DLD1 (cell line): ENCODE data around the gene OTULINL.

Source experiments
- in situ Hi-C: cut with HindIII; loops from 2 replicates; pipeline ENCODE4 v1.10.0; 2017; ENCODE audit warnings: low sequenced_read_pairs

OTULINL gene

DNA sequence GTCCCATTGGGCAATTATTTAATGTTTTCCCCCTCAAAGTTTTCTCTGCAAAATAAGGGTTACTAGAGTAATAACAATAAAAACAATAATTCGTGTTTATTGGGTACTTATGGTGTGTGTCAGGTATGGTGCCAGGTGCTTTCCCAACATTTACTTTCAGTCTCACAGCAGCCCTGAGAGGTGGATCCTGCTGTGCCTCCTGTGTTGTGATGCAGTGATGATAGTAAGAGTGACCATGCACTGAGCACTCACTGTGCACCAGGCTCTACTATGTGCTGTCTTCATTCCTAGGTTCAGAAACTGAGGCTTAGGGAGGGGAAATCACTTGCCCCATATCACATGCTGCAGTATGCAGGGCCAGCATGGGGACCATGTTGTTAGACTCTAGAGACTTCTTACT lies 15.5 kb downstream of the OTULINL start:
- in situ Hi-C loops: no loop called here

DNA sequence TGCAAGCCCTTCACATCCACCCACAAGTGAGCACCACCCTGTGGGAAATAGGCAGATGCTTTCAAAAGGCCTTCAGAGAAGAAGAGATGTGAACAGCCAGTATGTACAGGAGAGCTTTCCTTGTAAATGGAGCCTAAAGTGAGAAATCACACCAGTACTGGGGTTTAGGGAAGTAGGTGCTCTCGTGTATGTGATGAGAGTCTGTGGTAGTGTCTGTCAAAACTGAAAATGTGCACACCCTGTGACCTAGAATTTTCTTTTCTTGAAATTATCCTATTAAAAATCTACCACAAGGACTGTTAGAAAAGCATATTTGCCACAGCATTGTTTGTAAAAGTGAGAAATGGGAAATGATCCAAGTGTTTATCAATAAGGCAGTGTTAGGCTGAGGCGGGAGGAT lies 16.6 kb downstream of the OTULINL start:
- in situ Hi-C loops: no loop called here

DNA sequence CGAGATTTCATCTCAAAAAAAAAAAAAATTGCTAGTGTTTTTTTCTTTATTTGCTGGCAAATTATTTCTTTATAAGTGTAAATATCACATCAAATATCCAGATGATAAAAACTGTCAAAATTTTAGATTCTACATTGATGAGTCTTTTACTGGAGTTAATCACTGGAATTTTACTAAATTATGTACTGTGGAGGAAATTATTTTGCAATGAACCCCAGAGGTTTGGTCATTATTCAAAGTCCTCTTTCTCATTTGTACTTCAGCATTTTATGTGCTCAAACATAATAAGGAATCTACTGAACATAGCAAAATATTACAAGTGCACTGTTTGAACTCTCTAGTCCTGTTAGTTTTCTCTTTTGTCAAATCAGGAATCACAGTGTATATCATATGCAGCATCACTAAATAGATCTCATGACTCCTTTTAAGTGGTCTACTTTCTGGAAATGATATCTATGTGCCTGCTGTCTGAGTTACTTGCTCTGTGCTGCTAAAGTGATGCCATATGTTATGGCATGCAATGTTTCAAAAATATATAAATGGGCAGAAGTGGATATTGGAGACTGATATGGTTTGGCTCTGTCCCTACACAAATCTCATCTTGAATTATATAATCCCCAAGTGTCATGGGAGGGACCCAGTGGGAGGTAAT lies 18.0 kb downstream of the OTULINL start:
- in situ Hi-C loops: no loop called here

DNA sequence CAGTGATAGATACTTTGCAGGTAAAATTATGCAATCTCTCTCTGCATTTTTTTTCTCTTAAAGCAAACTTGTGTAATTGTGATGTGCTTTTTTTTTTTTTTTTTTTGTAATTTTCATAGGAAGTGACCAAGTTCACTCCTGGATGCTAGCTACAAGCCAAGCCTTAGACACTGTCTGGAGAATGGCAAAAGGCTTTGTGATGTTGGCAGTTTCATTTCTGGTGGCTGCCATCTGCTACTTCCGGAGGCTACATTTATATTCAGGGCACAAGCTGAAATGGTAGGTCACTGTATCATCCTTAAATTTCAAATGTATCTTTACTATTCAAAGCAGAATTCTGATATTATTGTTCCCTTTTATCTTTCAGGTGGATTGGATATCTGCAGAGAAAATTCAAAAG lies 19.3 kb downstream of the OTULINL start:
- in situ Hi-C loops: no loop called here

DNA sequence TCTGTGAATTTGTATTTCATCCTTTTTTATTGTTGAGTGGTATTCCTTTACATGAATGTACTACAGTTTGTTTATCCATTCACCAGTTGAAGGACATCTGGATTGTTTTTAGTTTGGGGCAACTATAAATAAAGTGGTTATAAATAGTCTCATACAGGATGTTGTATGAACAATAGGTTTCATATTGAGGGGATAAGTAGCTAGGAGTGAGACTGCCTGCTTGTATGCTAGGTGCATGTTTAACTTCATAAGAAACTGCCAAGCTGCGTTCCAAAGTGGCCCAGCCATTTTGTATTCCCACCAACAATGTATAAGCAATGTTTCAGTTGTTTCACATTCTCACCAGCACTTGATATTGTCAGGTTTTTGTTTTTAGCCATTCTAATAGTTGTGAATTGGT lies 21.5 kb downstream of the OTULINL start:
- in situ Hi-C loops: no loop called here

DNA sequence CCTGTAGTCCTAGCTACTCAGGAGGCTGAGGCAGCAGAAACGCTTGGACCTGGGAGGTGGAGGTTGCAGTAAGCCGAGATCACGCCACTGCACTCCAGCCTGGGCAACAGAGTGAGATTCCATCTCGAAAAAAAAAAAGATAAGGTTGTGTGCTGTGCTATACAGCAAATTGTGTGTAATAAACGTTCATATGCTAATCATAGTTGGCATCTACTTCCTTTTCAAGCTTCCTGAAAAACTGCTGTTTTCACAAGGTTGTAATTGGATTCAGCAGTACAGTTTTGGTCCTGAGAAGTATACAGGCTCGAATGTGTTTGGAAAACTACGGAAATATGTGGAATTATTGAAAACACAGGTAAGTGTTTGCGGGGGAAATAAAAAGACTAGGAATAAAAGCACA lies 25.5 kb downstream of the OTULINL start:
- in situ Hi-C loops: no loop called here

DNA sequence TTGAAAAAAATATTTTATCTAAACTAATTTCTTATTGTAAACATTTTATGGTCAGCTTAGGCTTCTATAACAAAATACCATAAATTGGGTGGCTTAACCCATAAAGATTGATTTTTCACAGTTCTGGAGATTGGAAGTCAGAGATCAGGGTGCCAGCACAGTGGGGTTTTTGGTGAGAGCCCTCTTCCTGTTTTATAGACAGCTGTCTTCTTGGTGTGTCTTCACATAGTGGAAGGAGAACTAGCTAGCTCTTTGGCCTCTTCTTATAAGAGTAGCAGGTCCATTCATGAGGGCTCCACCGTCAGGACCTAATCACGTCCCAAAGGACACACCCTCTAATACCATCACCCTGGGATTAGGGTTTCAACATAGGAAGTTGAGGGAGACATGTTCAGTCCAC lies 26.6 kb downstream of the OTULINL start:
- in situ Hi-C loops: no loop called here

DNA sequence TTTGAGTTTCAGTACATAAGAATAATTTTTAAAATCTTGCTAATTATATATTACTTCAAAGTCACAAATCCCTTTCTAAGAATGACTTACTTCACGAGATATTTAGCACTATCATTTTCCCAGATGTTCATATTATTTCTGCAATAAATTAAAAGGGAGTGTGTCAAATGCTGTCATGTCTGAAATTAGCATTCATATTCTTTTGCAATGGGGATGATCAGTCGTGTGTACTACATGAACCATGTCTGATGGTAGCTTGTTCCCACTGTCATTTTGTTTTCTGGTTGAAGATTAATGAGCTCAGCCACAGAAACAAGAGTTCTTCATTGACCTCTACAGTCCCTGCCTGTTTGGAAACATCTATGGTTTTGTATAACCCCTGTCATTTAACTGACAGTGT lies 30.1 kb downstream of the OTULINL start:
- in situ Hi-C loops: no loop called here

DNA sequence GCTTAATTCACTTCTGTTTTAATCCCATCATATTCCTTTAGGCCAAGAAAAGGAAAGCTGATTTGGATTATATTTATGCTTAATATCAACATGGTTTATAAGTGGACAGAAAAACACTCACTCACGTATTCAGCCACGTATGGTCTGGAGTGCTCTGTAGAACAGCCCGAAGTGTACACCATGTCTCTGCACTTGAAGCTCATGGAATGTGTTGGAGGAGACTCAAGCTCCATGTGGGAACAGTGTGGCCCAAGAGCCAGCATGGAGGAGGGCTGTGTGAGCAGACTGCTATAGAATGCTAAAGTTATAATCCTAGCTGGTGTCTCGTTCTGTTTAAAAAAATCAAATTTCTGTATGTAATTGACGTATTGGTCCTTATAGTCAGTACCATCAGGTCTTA lies 32.9 kb downstream of the OTULINL start:
- in situ Hi-C loops: no loop called here

DNA sequence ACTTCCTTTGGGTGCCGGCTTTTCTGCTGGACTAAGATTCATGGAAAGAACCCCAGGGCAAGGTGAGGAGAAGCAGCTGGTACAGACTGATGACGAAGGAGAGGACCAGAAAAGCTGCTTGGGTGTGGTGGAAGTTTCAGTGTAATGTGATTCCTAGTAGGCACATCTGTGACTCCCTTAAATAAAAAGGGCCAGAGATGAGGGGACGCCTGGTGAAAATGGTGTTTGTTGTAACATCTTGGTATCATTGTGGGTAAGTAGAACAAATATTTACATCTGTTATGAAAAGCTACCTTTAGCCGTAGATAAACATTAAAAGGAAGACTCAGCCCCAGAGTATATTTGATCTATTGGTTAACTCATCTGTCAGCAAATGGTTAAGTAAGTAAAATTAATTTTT lies 33.8 kb downstream of the OTULINL start:
- in situ Hi-C loops: no loop called here

DNA sequence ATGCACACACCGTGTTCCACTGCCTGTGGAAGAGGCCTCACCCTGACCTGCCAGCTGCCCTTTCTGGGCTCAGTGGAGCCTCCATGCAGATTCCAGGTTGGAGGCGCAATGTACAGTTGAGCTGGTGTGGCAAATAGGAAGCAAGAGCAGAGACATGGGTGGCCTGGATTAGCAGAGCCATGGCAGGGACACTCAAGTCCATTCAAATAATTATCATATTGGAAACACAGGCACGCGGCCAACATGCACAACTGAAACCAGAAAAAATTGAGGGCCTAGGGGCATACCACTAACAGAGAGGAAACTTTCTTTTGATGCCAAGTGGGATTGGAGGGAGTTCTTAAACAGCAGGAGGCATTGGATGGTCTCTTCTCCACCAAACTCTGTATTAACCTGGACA lies 35.8 kb downstream of the OTULINL start:
- in situ Hi-C loops: no loop called here

DNA sequence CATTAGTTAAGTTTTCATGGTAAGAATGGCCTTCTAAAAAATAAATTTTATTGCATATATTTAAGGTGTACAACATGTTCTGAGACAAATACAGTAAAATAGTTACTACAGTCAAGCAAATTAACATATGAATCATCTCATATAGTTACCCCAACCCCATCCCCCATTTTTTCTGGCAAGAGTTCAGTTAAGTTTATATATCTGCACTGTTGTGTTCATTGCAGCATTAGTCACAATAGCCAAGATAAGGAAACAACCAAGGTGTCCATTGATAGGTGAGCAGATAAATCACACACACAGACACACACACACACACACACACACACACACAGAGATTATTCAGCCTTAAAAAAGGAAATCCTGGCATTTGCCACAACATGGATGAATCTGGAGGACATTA lies 45.7 kb downstream of the OTULINL start:
- in situ Hi-C loops: loop anchor here (25.0 kb wide), 1 partner anchor 265 kb away; no protein-coding TSS in a partner anchor

DNA sequence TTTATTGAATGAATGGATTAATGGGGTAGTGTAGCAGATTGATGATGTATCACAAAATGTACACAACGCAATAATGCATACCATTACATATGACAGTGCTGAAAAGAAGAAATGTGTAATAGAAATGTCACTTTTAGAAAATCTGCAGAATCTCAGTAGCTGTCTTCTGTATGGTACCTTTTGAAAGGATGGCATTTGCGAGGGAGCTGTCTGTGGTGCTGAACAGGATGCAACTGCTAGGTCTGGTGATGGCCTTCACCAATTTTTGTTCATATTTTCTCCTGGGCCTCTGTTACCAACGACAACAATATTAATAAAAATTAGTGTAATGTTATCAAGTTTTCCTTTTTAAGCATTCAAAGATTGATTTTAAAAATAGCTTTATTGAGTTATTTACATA lies 46.8 kb downstream of the OTULINL start:
- in situ Hi-C loops: loop anchor here (25.0 kb wide), 1 partner anchor 266 kb away; no protein-coding TSS in a partner anchor

DNA sequence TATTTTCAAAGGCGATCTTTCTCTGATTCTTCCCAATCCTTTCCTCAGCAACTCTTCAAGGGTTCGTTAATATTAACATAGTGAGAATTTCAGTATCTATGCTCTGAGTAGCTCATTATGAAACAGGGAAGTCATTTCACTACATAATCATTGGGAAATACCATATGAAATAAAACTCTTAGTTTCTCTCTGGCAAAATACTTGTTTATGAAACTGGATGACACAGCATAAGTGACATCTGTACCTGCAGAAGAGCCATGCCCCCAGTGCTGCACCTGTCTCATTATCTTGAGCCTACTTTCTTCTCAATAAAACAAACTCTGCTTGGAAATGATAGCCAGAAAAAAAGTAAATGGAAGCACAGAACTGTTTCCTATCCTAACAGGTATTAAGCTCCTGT lies 49.1 kb downstream of the OTULINL start:
- in situ Hi-C loops: loop anchor here (25.0 kb wide), 1 partner anchor 268 kb away; no protein-coding TSS in a partner anchor

DNA sequence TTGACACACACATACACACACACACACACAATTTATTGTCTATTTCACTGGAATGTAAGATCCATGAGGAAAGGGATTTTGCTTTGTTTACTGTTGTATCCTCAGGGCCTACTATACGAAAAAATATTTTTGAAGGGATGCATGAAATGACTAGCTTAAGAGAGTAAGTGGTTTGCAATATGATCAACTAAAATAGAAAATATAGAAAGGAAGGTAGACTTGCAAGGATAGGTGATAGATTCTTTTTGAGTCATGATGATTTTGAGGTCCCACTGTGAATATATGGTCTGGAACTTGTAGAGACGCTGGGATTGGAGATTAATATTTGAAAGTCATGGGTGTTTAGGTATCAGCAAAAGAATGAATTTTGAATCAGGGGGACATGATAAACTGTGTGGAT lies 54.1 kb downstream of the OTULINL start:
- in situ Hi-C loops: loop anchor here (25.0 kb wide), 1 partner anchor 273 kb away; no protein-coding TSS in a partner anchor

DNA sequence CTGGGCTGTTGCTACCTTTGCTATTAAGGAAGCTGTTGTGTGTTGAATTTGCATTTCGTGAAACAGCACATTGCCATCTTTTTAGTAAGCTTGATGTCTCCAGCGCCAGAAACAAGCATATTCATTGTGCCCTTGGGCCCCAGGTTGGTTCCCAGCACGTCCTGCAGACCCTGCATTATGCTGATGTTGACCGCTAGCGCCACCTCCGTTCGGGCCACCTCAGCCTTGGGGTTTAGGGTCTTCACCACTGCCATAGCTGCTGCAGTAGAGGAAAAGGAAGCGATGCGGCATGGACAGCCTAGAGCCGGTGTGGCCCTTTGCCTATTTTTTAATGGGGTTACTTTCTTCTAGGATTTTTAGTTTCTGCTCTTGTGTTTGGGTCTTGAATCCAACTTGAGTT lies 59.2 kb downstream of the OTULINL start:
- in situ Hi-C loops: loop anchor here (25.0 kb wide), 1 partner anchor 278 kb away; no protein-coding TSS in a partner anchor

DNA sequence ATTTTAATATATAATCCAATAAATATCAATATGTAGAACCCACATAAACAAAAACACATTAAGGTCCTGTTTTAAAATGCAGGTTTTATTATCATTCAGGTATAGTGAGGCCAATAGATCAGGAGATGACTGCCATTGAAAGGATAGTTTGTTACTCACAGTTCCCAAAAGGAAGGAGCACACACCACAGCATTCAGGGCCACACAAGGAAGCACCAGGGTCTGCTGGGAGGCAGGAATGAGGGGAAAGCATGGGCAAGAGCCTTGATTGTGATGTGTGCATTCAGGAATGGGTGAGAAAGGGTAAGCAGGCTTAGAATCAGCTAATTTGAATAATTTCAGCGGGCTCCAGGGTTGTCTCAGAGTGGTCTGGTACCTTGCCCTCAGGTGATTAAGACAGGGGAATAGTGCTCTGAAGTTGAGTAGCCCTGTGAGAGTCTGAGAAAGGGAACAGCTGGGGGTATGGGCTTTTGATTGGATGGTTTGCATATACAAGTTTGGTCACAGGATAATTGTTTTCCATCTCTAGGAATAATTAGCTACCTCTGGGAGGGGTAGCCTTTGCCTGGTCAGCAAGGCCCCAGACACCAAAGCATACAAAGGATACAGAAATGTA lies 63.1 kb downstream of the OTULINL start:
- in situ Hi-C loops: loop anchor here (25.0 kb wide), 1 partner anchor 282 kb away; no protein-coding TSS in a partner anchor

DNA sequence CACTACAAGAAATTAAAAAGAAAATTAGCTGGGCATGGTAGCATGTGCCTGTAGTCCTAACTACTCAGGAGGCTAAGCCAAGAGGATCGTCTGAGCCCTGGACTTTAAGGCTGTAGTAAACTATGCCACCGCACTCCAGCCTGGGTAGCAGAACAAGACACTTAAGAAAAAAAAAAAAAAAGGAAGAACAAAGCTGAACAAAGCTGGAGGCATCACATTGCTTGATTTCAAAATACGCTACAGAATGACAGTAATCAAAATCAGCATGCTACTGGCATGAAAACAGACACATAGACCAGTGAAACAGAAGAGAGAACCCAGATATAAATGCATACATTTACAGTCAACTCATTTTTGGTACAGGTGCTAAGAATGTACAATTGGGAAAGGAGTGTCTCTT lies 68.5 kb downstream of the OTULINL start:
- in situ Hi-C loops: loop anchor here (25.0 kb wide), 1 partner anchor 663 kb away; no protein-coding TSS in a partner anchor

DNA sequence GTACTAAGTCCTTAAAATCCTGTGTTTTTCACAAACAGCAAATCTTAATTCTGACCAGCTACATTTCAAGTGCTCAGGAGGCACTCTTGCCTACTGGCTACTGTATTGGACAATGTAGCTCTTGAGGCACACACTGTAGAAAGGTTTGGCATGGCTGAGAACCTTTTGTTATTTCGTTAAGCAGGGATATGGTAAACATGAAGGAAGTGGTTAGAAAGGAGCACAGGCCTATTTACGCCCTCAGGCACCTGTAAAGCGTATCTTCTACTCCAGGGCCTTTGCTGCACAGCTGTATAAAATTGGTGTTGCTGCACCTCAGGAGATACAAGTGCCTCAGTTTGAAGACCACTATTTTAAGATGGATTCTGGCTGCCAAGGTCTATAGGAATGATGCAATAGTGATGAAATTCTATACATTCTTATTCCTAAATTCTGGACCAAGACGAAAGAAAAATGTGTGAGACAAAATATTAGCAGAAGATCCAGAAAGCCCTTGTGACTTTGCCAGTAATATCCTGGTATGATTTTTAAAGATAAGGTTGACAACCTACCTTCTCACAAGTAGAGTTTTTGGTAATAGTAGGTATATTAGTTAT lies 73.7 kb downstream of the OTULINL start:
- in situ Hi-C loops: loop anchor here (25.0 kb wide), 1 partner anchor 668 kb away; no protein-coding TSS in a partner anchor

DNA sequence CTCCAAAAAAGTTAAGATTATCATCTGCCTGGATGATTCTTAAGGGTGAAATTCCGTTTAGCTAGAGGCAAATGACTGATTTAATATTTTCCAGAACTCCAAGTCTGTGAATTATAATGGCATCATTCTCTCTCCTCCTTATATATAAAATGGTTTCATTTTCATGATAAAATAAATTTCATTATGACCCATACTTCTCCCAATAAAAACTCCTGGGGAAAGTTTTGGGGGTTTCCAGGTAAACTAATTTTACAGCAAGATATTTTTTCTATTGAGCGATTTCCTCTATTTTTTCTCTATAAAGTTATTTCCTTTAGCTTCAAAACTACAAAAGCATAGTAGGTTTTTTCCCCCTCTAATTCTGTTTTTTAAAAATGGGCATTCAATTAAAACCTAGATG lies 75.3 kb downstream of the OTULINL start:
- in situ Hi-C loops: loop anchor here (25.0 kb wide), 1 partner anchor 670 kb away; no protein-coding TSS in a partner anchor

DNA sequence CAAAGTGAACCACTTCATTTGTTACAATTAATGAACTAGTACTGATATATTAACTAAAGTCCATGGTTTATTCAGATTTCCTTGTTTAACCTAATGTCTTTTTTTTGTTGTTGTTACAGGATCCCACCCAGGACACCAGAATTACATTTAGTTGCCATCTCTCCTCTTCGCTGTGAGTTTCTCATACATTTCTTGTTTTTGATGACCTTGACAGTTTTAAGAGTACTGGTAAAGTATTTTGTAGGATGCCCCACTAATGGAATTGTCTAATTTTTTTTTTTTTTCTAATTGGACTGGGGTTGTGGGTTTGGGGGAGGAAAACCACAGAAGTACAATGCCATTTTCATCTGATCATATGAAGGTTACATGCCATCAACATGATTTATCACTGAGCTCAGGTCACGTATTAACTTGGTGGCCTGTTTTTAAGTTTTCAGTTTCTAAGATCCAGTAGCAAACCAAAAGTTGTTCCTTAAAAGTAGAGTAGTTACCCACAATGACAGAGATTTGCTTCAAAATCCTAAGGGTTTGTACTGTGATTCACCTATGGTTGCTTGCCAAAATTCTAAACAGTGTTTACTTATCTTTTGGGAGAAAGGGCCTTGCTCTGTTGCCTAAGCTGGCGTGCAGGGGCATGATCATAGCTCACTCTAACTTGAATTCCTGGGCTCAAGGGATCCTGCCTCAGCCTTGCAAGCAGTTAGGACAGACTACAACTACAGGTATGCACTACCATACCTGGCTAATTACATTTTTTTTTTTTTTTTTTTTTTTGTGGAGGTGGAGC lies 78.4 kb downstream of the OTULINL start:
- in situ Hi-C loops: loop anchor here (25.0 kb wide), 1 partner anchor 673 kb away; no protein-coding TSS in a partner anchor
